GM18873 (cell line): ENCODE data around the gene CMTM6.
"Not testable (repeated sequence)": the region's sequence is repeated elsewhere in the genome, so short reads cannot be mapped to it uniquely, and the experiment has no call there.

ENCODE experiments used
- ATAC-seq: cut with Tn5 transposase; IDR thresholded peaks from one replicate; pipeline ENCODE4 v1.9.1; 2021; ENCODE audit warnings: mild to moderate bottlenecking, moderate library complexity, moderate number of reproducible peaks; ENCODE audit not compliant: unreplicated experiment, low FRiP score

Gene CMTM6, protein sequence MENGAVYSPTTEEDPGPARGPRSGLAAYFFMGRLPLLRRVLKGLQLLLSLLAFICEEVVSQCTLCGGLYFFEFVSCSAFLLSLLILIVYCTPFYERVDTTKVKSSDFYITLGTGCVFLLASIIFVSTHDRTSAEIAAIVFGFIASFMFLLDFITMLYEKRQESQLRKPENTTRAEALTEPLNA

GRCh38 chr3:32502118-32502945 lies at the start of gene CMTM6:
CMTM6 (minus strand) TSS chr3:32502852; CDS start chr3:32502745, 107 bp downstream.
- peak; percentile 55 for ATAC-seq

DNA sequence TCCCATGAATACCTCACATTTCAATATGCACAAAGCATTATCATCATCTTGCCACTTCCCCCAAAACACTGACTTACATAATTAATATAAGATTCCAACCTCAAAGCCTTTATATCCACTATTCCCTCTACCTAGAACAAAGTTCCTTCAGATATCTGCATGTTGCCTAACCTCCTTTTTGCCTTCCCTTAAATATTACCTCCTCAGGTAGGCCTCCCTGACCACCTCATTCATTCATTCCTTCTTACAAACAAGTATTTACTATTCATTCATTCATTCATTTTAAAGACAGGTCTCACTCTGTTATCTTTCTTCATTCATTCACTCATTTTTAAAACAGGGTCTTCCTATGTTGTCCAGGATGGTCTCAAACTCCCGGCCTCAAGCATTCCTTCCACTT lies 49.4 kb upstream of the CMTM6 start:
- no peak for ATAC-seq

- no peak for ATAC-seq
Measured at GRCh38 chr3:32551496-32551895, 48.8 kb upstream of the CMTM6 start.

DNA sequence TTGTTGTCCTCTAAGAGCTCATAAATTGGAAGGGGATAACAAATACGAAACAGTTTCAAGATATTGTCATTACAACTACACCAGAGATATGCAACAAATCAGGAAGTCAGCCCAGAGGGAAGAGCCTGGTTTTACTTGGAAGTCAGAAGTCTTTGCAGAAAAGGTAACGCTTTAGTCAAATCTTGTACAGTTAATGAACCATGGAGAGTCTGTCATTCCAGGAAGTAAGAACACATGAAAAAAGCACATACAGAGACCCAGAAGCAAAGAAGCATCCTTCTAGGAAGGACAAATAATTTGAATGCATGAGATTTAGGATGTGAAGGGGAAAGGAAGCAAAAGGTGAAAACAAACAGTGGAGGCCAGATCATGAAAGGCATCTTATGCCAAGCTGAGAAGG lies 48.4 kb upstream of the CMTM6 start:
- ATAC-seq, result no peak

GRCh38 chr3:32545305-32545704 lies 42.7 kb upstream of the CMTM6 start:
- ATAC-seq, result no peak

GRCh38 chr3:32544894-32545293 lies 42.2 kb upstream of the CMTM6 start:
- no peak for ATAC-seq

DNA sequence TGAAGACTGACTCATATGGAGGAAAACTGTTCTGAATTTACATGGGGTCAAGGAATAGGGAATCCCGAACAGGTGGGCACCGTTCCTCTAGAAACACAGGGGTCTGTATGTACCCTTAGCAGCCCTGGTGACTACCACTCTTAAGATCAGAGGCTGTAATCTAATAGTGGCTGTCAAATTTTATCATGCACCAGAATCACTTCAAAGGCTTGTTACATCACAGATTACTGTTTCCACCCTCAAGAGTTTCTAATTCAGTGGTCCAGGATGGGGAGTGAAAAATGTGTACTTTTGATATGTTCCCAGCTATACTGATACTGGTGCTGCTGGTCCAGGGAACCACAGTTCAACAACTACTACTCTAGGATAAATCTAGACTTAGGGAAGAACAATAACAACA lies 40.2 kb upstream of the CMTM6 start:
- no peak for ATAC-seq

DNA sequence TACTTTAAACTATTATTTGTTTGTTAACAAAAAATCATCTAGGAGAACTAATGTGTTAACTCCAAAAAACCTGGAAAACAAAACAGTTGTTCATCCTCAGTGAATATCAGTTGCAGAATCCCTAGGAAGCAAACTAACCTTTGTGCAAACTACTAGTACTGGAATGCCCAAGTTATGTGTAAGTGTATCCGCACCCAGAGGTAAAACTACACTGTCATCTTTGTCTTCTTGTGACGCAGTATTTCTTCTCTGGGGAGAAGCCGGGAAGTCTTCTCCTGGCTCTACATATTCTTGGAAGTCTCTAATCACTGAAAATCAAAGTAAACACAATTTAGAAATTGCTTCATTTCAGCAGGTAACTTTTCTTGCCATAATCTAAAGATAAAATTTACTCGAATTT lies 38.2 kb upstream of the CMTM6 start:
- ATAC-seq, result no peak

GRCh38 chr3:32532434-32532833 lies 29.8 kb upstream of the CMTM6 start:
- no peak for ATAC-seq

DNA sequence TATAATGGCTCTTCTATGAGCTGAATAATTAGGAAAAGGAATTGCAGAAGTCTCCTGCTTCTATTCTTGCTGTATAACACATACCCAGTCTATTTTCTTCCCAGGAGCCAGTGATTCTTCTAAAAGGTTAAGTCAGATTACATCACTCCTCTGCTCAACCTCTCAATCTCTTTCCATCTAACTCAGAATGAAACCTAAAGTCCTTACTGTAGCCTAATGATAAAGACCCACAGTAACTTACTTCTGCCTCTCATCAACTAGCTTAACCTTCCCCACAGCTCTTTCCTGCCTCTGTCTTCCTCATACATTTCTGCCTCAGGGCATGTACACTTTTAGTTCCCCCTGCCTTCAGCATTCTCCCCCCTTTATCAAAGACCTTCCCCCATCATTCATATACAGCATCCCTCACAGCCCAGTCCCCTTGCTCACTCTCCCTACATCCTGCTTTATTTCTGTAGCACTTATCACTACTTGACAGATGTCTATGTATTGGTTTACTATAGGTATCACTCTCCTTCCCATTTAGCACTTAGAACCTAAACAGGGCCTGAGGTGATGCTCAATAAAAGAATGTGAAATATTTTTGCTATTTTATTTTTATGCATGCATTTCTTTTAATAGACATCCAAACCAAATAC lies 28.5 kb upstream of the CMTM6 start:
- ATAC-seq, result no peak

DNA sequence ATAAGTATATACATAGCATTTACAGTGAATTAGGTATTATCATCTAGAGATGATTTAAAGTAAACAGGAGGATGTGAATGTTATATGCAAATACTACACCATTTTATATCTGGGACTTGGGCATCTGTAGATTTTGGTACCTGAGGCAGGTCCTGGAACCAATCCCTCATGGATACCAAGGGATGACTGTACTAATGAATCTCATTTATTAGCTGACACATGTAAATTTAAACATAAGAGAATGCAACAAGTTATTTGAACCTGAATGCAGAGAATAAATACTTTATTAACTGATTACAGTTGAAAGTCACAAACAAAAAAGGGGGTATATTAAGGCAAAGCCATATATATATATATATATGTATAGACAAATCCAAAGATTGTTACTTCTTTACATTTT lies 23.1 kb upstream of the CMTM6 start:
- ATAC-seq, result no peak

GRCh38 chr3:32522682-32523081 lies 20.0 kb upstream of the CMTM6 start:
- no peak for ATAC-seq

GRCh38 chr3:32518921-32519320 lies 16.3 kb upstream of the CMTM6 start:
- not testable (repeated sequence) for ATAC-seq

- peak; percentile 6 for ATAC-seq
Measured at GRCh38 chr3:32516751-32517150, 14.1 kb upstream of the CMTM6 start.

GRCh38 chr3:32511005-32511404 lies 8.4 kb upstream of the CMTM6 start:
- ATAC-seq, result no peak

- peak; percentile 84 for ATAC-seq
Measured at GRCh38 chr3:32510075-32510724, 7.5 kb upstream of the CMTM6 start.

- no peak for ATAC-seq
Measured at GRCh38 chr3:32508711-32509110, 6.1 kb upstream of the CMTM6 start.

GRCh38 chr3:32506466-32506865 lies 3.8 kb upstream of the CMTM6 start:
- ATAC-seq, result no peak

- ATAC-seq, result peak; percentile 7
Measured at GRCh38 chr3:32502946-32503286, 264 bp upstream of the CMTM6 start.

GRCh38 chr3:32501783-32502117 lies 902 bp downstream of the CMTM6 start:
- ATAC-seq, result no peak
